ENCODE data around the gene STIM1.

Gene STIM1

DNA sequence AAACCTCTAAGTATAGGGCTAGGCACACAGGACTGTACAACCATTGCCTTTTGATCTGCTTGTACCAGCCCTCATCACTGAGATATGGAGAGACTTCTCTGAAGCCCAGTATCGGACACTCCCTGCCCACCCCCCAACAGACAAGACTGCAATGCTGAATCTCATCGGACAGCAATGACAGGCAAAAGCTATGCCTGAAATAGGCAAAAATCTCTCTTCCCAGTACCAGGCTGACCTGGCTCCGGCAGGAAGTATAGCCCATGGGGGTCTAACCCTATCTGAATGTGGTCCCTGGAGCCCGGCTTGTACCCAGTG lies 21.2 kb upstream of the STIM1 start:
- ChIA-PET CTCF (interaction anchor here (0.6 kb wide), 1 partner anchor 109 kb away, joined by 6 read pairs; no protein-coding TSS in a partner anchor), POLR2A (ENCODE audit: low non-redundant PET) (no interaction called here)
- no peak overlapping the region for H3K27ac ChIP-seq
- TF ChIP-seq, protein P1, sequence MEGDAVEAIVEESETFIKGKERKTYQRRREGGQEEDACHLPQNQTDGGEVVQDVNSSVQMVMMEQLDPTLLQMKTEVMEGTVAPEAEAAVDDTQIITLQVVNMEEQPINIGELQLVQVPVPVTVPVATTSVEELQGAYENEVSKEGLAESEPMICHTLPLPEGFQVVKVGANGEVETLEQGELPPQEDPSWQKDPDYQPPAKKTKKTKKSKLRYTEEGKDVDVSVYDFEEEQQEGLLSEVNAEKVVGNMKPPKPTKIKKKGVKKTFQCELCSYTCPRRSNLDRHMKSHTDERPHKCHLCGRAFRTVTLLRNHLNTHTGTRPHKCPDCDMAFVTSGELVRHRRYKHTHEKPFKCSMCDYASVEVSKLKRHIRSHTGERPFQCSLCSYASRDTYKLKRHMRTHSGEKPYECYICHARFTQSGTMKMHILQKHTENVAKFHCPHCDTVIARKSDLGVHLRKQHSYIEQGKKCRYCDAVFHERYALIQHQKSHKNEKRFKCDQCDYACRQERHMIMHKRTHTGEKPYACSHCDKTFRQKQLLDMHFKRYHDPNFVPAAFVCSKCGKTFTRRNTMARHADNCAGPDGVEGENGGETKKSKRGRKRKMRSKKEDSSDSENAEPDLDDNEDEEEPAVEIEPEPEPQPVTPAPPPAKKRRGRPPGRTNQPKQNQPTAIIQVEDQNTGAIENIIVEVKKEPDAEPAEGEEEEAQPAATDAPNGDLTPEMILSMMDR (conservative IDR thresholded peaks at IDR 0.05; ENCODE audit: low read depth), result no peak
- no peak for DNase-seq (ENCODE audit: low spot score)

DNA sequence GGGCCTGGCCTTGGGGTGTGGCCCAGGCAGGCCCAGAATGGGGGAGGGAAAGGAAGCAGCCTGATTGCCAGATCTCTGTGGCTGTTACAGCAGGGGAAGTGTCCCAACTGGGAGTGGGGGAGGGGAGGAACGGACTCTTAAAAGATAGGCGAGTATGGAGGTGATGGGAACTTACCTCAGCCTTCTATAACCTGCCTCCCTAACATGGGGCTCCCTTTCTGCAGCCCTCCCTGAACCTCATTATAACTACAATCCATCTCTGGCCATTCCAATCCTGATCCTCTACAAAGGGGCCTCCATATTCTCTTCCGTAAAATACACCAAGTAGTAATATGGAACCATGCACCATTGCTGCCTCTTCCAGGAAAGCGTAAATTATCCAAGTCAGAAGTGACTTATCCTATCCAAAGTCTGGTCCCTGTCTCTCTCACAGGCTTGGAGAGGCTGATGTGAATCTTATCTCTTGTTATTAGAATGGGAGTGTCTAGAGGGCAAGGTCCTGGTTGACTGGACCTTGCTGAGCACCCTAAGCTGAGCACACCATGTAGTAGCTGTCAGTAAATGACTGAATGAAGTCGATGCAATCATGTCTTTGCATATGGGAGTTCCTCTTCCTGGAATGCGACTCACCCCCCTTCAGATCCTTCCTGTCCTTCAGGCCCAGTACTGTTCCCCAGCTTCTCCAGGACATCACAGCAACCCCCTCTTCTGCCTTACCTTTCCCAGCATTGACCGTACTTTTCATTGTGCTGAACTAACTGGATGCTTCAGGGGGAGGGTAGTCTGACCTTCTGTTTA lies 20.6 kb upstream of the STIM1 start:
- POLR2A ChIA-PET (ENCODE audit: low non-redundant PET), result no interaction called here

DNA sequence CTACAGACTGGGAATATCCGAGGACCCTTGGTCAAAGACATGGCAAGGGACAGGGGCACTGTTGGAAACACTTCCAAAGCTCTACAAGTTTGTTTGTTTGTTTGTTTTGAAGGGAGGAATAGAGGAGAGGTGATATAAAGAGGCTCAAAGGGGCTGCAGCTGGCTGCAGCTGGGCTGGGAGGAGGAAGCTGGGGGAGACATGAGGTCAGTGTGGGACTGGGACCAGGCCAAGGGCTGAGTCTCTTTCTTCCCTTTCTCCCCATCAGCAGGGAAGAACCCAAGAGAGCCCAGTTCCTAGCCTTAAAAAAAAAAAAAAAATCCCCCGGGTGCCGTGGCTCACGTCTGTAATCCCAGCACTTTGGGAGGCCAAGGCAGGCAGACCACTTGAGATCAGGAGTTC lies 19.7 kb upstream of the STIM1 start:
- CTCF ChIA-PET, result interaction anchor here (0.7 kb wide), 1 partner anchor 13 kb away, joined by 5 read pairs; no protein-coding TSS in a partner anchor
- no peak overlapping the region for H3K27ac ChIP-seq
- POLR2A ChIA-PET (ENCODE audit: low non-redundant PET), result no interaction called here
- no peak for DNase-seq (ENCODE audit: low spot score)
- TF ChIP-seq, protein P1 (conservative IDR thresholded peaks at IDR 0.05; ENCODE audit: low read depth), result no peak

More for the DNA sequence above, 20.6 kb upstream of the STIM1 start:
- no peak overlapping the region for H3K27ac ChIP-seq
- TF ChIP-seq, protein P1 (conservative IDR thresholded peaks at IDR 0.05; ENCODE audit: low read depth), result no peak
- no peak for DNase-seq (ENCODE audit: low spot score)
- CTCF ChIA-PET, result no interaction called here

DNA sequence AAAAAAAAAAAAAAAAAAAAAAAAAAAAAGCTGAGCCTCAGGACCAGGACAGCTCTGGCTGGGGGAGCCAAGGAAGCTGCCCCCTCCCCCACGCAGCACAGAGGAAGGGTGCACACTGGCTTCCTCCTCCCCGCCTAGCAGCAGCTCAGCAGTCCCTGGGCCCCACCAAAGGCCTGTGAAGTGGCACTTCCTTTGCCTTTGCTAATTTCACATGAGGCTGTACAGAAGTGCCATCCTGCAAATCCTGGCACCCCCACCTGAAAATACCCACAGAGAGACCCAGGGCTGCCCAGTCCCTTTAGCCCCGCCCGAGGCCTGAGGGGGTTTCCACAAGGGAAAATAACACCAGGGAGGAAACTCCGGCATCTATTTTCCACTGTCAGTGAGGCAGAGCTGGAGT lies 18.6 kb upstream of the STIM1 start:
- POLR2A ChIA-PET (ENCODE audit: low non-redundant PET), result no interaction called here
- CTCF ChIA-PET, result no interaction called here
- no peak overlapping the region for H3K27ac ChIP-seq
- no peak for DNase-seq (ENCODE audit: low spot score)
- TF ChIP-seq, protein P1 (conservative IDR thresholded peaks at IDR 0.05; ENCODE audit: low read depth), result no peak

DNA sequence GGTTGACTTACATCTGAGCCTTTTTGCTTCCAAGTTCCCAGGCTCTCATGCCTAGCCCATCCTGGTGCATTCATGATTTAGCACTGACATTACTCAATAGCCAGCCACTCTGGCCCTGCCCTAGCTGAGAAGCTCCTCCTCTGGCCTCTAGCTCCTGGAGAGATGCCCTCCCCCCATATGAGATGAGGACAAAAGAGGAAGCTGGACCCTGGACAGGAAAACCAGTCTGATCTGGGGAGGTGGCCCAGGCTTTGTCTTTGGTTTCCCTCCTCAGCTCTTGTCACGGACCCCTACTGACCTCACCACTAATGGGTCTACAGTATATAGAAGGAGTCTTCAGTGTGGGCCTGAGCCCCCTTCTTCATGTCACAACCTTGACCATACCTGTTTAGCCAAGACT lies 17.7 kb upstream of the STIM1 start:
- no peak overlapping the region for H3K27ac ChIP-seq
- DNase-seq (ENCODE audit: low spot score), result no peak
- TF ChIP-seq, protein P1 (conservative IDR thresholded peaks at IDR 0.05; ENCODE audit: low read depth), result no peak
- ChIA-PET POLR2A (ENCODE audit: low non-redundant PET) (no interaction called here), CTCF (interaction anchor here (1.5 to 1.8 kb wide), 2 partner anchors 13 to 17 kb away, joined by 3 to 5 read pairs; partner anchors contain the start of gene STIM1)

- POLR2A ChIA-PET (ENCODE audit: low non-redundant PET), result no interaction called here
- H3K27ac ChIP-seq, result no peak overlapping the region
These were observed 17.0 kb upstream of the STIM1 start for GRCh38 chr11:3838504-3838903.

More at GRCh38 chr11:3838504-3838903, 17.0 kb upstream of the STIM1 start:
- no peak for DNase-seq (ENCODE audit: low spot score)
- TF ChIP-seq, protein P1 (conservative IDR thresholded peaks at IDR 0.05; ENCODE audit: low read depth), result no peak
- CTCF ChIA-PET, result interaction anchor here (1.5 to 1.8 kb wide), 2 partner anchors 13 to 16 kb away, joined by 3 to 5 read pairs; partner anchors contain the start of gene STIM1
